Urothelium cell line (cell line): ENCODE results near the gene LNPK.
"Not testable (repeated sequence)": the region's sequence is repeated elsewhere in the genome, so short reads cannot be mapped to it uniquely, and the experiment has no call there.

Experiments used
- DNase-seq: peaks from one replicate; pipeline ENCODE4 v3.0.0; 2011; ENCODE audit warnings: low spot score, mixed read lengths
- FAIRE-seq: peaks from 2 replicates; lab custom pipeline; 2011; peaks lifted over from hg19 to GRCh38; lab: Jason Lieb, UNC

Gene LNPK

DNA sequence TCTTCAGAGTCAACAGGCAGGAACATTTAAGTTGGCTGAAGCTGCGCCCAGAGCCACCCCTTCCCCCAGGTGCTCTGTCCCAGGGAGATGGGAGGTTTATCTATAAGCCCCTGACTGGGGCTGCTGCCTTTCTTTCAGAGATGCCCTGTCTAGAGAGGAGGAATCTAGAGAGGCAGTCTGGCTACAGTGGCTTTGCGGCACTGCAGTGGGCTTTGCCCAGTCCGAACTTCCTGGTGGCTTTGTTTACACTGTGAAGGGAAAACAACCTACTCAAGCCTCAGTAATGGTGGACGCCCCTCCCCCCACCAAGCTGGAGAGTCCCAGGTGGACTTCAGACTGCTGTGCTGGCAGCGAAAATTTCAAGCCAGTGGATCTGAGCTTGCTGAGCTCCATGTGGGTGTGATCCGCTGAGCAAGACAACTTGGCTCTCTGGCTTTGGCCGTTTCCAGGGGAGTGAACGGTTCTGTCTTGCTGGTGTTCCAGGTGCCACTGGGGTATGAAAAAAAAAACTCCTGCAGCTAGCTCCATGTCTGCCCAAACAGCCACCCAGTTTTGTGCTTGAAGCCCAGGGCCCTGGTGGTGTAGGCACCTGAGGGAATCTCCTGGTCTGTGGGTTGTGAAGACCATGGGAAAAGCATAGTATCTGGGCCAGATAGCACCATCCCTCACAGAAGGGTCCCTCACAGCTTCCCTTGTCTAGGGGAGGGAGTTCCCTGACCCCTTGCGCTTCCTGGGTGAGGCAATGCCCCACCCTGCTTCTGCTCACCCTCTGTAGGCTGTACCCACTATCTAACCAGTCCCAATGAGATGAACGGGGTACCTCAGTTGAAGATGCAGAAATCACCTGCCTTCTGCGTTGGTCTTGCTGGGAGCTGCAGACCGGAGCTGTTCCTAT, 88.0 kb downstream of the LNPK start:
- FAIRE-seq, DNase-seq: not testable (repeated sequence)

DNA sequence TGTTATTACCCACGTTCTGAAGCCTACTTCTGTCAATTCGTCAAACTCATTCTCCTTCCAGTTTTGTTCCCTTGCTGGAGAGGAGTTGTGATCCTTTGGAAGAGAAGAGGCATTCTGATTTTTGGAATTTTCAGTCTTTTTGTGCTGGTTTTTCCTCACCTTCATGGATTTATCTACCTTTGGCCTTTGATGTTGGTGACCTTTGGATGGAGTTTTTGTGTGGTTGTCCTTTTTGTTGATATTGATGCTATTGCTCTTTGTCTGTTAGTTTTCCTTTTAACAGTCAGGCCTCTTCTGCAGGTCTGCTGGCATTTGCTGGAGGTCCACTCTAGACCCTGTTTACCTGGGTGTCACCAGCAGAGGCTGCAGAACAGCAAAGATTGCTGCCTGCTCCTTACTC, 88.8 kb downstream of the LNPK start:
- DNase-seq, FAIRE-seq: not testable (repeated sequence)

DNA sequence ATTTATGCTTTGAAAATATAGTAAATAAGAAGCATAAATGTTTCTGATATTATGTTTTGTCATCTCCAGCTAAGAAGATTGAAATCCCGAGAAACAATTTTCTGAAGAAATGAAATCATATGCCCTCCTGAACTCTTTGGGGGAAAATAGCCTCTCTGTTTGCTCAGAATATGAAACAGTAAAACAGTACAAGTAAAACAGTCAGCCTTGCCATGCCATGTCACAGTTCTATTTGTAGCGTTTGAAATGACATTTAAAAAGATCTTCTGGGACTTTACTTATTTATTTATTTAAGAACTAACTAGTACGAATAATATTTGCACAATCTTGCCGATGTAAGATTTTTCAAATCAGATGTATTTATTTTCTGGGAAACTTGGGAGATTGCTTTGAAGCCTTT, 98.0 kb downstream of the LNPK start:
- FAIRE-seq, result no peak
- DNase-seq, result no peak

GRCh38 chr2:175903384-175903936, 98.6 kb downstream of the LNPK start:
- FAIRE-seq, result no peak
- no peak for DNase-seq

- FAIRE-seq, DNase-seq: not testable (repeated sequence)
Measured at GRCh38 chr2:175895957-175896356, 106.1 kb downstream of the LNPK start.

DNA sequence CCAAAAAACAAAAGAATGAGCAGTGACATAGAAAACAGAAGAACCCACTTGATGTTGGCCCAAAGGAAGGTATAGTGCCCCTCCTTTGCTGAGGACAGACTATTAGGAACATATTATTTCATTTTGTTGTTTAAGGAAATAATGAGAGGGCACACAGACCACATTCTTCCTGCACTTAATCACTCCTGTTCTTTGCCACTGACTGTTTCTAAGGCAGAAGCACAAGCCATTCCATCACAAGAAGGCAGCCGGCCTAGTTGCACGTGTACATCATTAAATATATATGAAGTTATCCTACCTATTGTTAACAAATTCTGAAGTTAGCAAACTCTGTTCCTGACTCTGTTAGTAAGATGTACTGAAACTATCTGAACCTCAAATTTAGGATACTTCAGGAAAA, 110.0 kb downstream of the LNPK start:
- DNase-seq (no peak), FAIRE-seq (no peak)

DNA sequence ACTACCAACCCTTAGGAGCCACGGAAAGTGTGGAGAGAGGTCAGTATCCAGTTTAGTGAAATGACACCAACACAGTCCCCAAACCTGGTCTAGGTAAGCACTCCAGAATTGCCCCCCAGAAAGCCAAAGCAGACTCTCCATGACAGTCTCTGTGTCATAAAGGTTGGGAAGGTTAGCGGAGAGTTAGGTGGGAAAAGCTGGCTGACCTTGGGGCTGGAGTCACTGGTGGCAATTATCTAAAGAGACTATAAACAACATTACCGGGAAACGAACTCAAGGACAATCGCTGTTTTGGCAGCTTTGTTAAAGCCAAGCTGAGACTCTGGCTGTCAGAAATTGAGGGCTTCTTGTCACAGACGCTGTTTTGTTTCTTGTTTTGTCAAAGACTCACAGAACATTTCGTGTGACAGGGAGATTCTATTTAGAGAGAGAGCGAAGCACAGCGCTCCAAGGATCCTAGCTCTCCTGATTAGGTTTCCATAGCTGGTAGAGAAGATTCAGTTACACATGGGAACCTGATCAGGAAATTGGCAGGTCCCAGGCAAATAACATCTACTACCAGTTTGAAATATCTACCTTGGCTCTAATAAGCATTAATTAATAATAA, 111.3 kb downstream of the LNPK start:
- FAIRE-seq, result no peak

DNA sequence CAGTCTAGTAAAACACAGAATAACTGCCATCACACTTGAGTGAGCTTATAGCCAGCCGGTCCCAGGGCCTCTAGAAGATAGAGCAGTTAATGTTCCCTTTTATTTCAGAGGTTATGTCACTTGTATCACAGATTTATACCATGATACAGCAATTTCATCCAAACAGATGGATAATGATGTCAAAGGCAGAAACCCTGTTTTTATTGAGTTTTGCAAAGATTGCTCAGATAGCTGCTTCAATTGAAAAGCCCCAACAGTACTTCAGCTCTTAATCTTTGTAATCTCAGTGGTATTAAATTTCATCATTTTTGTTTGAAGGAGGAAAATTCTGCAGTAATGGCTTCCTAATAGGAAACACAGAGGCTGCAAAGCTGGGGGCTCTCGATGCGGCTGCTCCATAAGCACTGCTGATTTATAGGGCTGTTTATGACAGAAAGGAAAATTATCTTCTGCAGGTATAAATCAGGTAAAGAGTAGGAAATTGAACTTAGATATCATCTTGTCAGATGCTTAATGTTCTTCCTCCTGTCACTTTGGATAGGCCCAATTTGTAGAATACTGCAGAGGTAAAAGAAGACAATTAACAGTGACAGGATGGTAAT, 112.3 kb downstream of the LNPK start:
- DNase-seq, result no peak
- FAIRE-seq, result no peak

More for the DNA sequence above, 111.3 kb downstream of the LNPK start:
- no peak for DNase-seq

DNA sequence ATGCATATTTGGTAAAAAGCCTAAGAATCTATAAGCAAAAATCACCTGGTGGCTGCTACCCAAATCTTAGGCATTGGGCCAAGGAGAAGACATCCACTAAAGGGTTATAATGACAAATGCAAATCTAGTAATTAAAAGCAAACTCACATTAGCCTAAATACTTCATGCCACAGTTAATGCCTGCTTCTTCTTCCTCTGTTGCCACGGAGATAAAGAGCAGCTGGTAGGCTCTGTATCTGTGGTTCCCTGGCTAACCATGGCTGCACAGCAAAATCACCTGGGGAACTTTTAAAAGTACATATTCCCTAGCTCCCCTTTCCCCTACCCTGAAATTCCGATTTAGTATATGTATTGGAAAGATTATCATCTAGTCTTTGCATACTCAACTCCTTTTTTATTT, 114.3 kb downstream of the LNPK start:
- FAIRE-seq, result no peak
- DNase-seq, result no peak

GRCh38 chr2:175884697-175885393, 117.2 kb downstream of the LNPK start:
- DNase-seq (no peak), FAIRE-seq (no peak)

DNA sequence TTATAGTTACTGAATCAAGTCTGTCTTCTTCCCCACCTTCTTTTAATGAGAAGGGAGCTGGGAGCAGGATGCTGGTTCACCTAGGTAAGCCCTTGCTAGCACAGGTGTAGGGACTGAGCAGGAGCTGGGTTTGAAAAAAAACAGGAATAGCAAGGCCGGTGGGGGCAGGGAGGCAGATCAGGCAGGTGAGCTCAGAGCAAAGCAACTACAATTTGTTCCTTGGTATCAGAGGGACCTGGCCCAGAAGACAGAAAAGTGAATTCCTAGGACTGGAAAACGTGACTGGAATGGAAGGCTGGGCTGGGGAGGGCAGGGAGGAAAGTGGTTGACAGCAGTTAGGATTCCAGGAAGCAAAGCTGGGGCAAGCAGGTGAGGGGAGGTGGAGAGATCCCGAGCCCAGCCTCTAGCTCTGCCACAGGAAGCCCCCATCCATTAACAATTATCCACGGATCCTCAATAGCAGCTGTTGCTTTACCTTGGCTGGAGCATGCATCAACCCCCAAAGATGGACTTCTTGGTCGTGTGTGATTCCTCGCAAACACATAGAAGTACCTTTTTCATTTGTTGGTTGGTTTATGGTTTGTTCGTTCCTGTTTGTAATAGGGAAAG, 118.4 kb downstream of the LNPK start:
- DNase-seq (no peak), FAIRE-seq (no peak)

- FAIRE-seq (no peak), DNase-seq (no peak)
Measured at GRCh38 chr2:175879679-175880078, 122.4 kb downstream of the LNPK start.

GRCh38 chr2:175877845-175878544, 124.1 kb downstream of the LNPK start:
- DNase-seq, result no peak
- no peak for FAIRE-seq

- FAIRE-seq (no peak), DNase-seq (no peak)
Measured at GRCh38 chr2:175874291-175874690, 127.8 kb downstream of the LNPK start.
